G401.6 (cell line): ENCODE data around the gene PGBD4.

ENCODE experiments used
- FAIRE-seq: peaks from 2 replicates; lab custom pipeline; 2012; peaks lifted over from hg19 to GRCh38; lab: Jason Lieb, UNC

PGBD4 gene

GRCh38 chr15:34101366-34102174, at the start of gene PGBD4, which contains the start of gene EMC7:
PGBD4 (plus strand) TSS chr15:34102083; CDS start chr15:34102532, 449 bp downstream.
EMC7 (minus strand) TSS chr15:34101862; CDS start chr15:34101839, 23 bp downstream.
- FAIRE-seq = peak; percentile 98

GRCh38 chr15:34054081-34054707, 47.7 kb upstream of the PGBD4 start:
- FAIRE-seq = no peak

GRCh38 chr15:34055868-34056595, 45.9 kb upstream of the PGBD4 start:
- peak; percentile 100 for FAIRE-seq

GRCh38 chr15:34056911-34057310, 45.0 kb upstream of the PGBD4 start:
- peak; percentile 96 for FAIRE-seq

GRCh38 chr15:34059476-34059875, 42.4 kb upstream of the PGBD4 start:
- FAIRE-seq = no peak

GRCh38 chr15:34059946-34060345, 41.9 kb upstream of the PGBD4 start:
- FAIRE-seq = no peak

- no peak for FAIRE-seq
Measured at GRCh38 chr15:34064438-34064837, 37.4 kb upstream of the PGBD4 start.

GRCh38 chr15:34065261-34065660, 36.6 kb upstream of the PGBD4 start:
- FAIRE-seq = no peak

- no peak for FAIRE-seq
Measured at GRCh38 chr15:34065941-34066340, 35.9 kb upstream of the PGBD4 start.

GRCh38 chr15:34070003-34070402, 31.9 kb upstream of the PGBD4 start:
- FAIRE-seq = no peak

- no peak for FAIRE-seq
Measured at GRCh38 chr15:34076785-34077184, 25.1 kb upstream of the PGBD4 start.

- FAIRE-seq = peak; percentile 80
Measured at GRCh38 chr15:34078900-34079299, 23.0 kb upstream of the PGBD4 start.

GRCh38 chr15:34079904-34080303, 22.0 kb upstream of the PGBD4 start:
- no peak for FAIRE-seq

- FAIRE-seq = no peak
Measured at GRCh38 chr15:34084086-34084485, 17.8 kb upstream of the PGBD4 start.

GRCh38 chr15:34085746-34086145, 16.1 kb upstream of the PGBD4 start:
- FAIRE-seq = no peak

- no peak for FAIRE-seq
Measured at GRCh38 chr15:34099914-34100313, 2.0 kb upstream of the PGBD4 start.

GRCh38 chr15:34102175-34102925, 467 bp downstream of the PGBD4 start:
- FAIRE-seq = no peak

- no peak for FAIRE-seq
Measured at GRCh38 chr15:34106423-34106822, 4.5 kb downstream of the PGBD4 start.

GRCh38 chr15:34107315-34107714, 5.4 kb downstream of the PGBD4 start:
- no peak for FAIRE-seq

- peak; percentile 95 for FAIRE-seq
Measured at GRCh38 chr15:34109797-34110663, 8.1 kb downstream of the PGBD4 start.

- no peak for FAIRE-seq
Measured at GRCh38 chr15:34111488-34111887, 9.6 kb downstream of the PGBD4 start.
